ENCODE data around the gene MTERF4. TPM values are rescaled to one million over a fixed set of nuclear protein-coding genes. Genes with fewer than 3 reads are reported as not detected.
A peak's percentile ranks its signal among the peaks of the same experiment; 100 is the strongest.

MTERF4 gene
- total RNA-seq, 3 donors from 2014 or later = 25.4 to 41.7 (median 32.2) TPM

- H3K9me3 ChIP-seq = no peaks in the 10 kb centered on the region
- no peak for DNase-seq
- H3K4me3 ChIP-seq = no peak overlapping the region
- TF ChIP-seq, protein P1, sequence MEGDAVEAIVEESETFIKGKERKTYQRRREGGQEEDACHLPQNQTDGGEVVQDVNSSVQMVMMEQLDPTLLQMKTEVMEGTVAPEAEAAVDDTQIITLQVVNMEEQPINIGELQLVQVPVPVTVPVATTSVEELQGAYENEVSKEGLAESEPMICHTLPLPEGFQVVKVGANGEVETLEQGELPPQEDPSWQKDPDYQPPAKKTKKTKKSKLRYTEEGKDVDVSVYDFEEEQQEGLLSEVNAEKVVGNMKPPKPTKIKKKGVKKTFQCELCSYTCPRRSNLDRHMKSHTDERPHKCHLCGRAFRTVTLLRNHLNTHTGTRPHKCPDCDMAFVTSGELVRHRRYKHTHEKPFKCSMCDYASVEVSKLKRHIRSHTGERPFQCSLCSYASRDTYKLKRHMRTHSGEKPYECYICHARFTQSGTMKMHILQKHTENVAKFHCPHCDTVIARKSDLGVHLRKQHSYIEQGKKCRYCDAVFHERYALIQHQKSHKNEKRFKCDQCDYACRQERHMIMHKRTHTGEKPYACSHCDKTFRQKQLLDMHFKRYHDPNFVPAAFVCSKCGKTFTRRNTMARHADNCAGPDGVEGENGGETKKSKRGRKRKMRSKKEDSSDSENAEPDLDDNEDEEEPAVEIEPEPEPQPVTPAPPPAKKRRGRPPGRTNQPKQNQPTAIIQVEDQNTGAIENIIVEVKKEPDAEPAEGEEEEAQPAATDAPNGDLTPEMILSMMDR (IDR thresholded peaks at IDR 0.05) = no peak
- intact Hi-C loops (cut with DNase I, micrococcal nuclease) = no loop called here
- no peaks in the 10 kb centered on the region for H3K4me1 ChIP-seq (ENCODE audit: low read depth)
- no peak for ATAC-seq
- H3K36me3 ChIP-seq (ENCODE audit: low read depth) = no peaks in the 10 kb centered on the region
Measured at GRCh38 chr2:241122376-241123002, 20.4 kb upstream of the MTERF4 start.

GRCh38 chr2:241121008-241121407 lies 18.9 kb upstream of the MTERF4 start:
- ATAC-seq (no peak), DNase-seq (no peak)
- Histone ChIP-seq H3K9me3 (no peaks in the 10 kb centered on the region), H3K36me3 (ENCODE audit: low read depth) (no peaks in the 10 kb centered on the region), H3K4me3 (no peak overlapping the region), H3K4me1 (ENCODE audit: low read depth) (no peaks in the 10 kb centered on the region)
- intact Hi-C loops (cut with DNase I, micrococcal nuclease) = no loop called here
- TF ChIP-seq, protein P1 (IDR thresholded peaks at IDR 0.05) = no peak

GRCh38 chr2:241120440-241120839 lies 18.4 kb upstream of the MTERF4 start:
- no peak for ATAC-seq

DNA sequence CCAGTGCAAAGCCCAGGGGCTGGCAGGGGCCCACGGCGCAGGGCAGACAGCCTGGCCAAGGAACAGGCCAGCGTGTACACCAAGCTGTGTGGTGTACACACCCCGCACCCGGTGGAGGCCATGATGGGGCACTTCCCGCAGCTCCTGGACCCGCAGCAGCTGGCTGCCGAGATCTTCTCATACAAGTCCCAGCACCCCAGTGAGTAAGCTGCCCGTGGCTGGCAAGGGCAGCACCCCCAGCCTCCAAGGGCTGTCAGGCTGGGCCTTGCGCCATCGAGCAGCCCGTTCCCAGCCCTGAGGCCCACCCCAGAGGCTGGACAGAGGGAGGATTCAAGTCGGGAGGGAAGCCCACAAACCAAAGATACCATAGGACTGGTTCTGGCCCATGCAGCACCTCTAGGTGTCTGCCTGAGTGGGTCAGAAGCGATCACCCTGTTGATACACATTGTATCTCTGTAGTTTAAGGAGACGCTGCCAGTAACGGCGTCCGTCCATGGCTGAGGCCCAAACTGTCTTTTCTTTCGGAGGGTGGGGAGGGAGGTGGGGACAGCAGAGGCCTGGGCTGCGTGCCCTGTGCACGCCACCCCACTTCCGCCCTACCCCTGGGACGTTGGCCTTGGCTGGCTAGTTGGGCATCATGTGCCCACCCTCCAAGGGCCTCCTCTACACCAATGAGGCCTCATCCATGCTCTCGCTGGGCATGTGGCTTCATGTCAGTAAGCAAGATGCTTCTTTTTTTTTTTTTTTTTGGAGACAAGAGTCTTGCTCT lies 16.8 kb upstream of the MTERF4 start:
- Histone ChIP-seq H3K36me3 (ENCODE audit: low read depth) (no peaks in the 10 kb centered on the region), H3K4me3 (no peak overlapping the region), H3K9me3 (no peaks in the 10 kb centered on the region), H3K4me1 (ENCODE audit: low read depth) (no peaks in the 10 kb centered on the region)
- no peak for DNase-seq
- no peak for ATAC-seq
- intact Hi-C loops (cut with DNase I, micrococcal nuclease) = no loop called here
- TF ChIP-seq, protein P1 (IDR thresholded peaks at IDR 0.05) = no peak

More at GRCh38 chr2:241120440-241120839, 18.4 kb upstream of the MTERF4 start:
- H3K9me3 ChIP-seq = no peaks in the 10 kb centered on the region
- no peak overlapping the region for H3K4me3 ChIP-seq
- no peak for DNase-seq
- no peaks in the 10 kb centered on the region for H3K4me1 ChIP-seq (ENCODE audit: low read depth)
- intact Hi-C loops (cut with DNase I, micrococcal nuclease) = no loop called here
- H3K36me3 ChIP-seq (ENCODE audit: low read depth) = no peaks in the 10 kb centered on the region
- TF ChIP-seq, protein P1 (IDR thresholded peaks at IDR 0.05) = no peak

- ATAC-seq (no peak), DNase-seq (peak in 1 of 3 donors; percentile 36)
- intact Hi-C loops (cut with DNase I, micrococcal nuclease) = no loop called here
- H3K4me3 ChIP-seq = no peak overlapping the region
- no peaks in the 10 kb centered on the region for H3K4me1 ChIP-seq (ENCODE audit: low read depth)
- H3K9me3 ChIP-seq = no peaks in the 10 kb centered on the region
- TF ChIP-seq, protein P1 (IDR thresholded peaks at IDR 0.05) = no peak
- no peaks in the 10 kb centered on the region for H3K36me3 ChIP-seq (ENCODE audit: low read depth)
Measured at GRCh38 chr2:241116606-241117560, 14.8 kb upstream of the MTERF4 start.
